ENCODE data around the gene MRPS25. TPM values are rescaled to one million over a fixed set of nuclear protein-coding genes. Genes with fewer than 3 reads are reported as not detected.
A peak's percentile ranks its signal among the peaks of the same experiment; 100 is the strongest.

Gene MRPS25
- total and polyA plus RNA-seq, 4 donors = 12.6 to 55.1 (median 42.9) TPM

- TF ChIP-seq FOXA2 (IDR thresholded peaks at IDR 0.05) = no peak
Observed at GRCh38 chr3:15064299-15064834, 748 bp downstream of the MRPS25 start (continued).

GRCh38 chr3:15063656-15064286 is 1.3 kb downstream of the MRPS25 start:
- H3K27me3 ChIP-seq (ENCODE audit: control insufficient read depth in 4 of 4, insufficient read depth in 4 of 4, low read length in 3 of 4) = no peaks in the 10 kb centered on the region

More at GRCh38 chr3:15063656-15064286, 1.3 kb downstream of the MRPS25 start:
- Histone ChIP-seq H3K4me1 (ENCODE audit: control insufficient read depth in 4 of 4, insufficient read depth in 4 of 4, low read length in 3 of 4) (peaks cover 3 to 16% (median 15%) of the 10 kb centered on the region in 4 donors), H3K27ac (ENCODE audit: low read depth in 1 of 2, low read length in 2 of 2) (peak overlapping the region; percentile 92 to 98), H3K4me3 (ENCODE audit: low read depth in 1 of 3, low read length in 3 of 3) (peak overlapping the region; percentile 74 to 98 (median 92)), H3K9ac (ENCODE audit: low read depth in 1 of 2, low read length in 2 of 2) (peak overlapping the region in 1 of 2 donors; percentile 93), H3K36me3 (ENCODE audit: control insufficient read depth in 4 of 4, insufficient read depth in 3 of 4, low read depth in 1 of 4, low read length in 3 of 4) (peaks cover 0 to 6% (median 5%) of the 10 kb centered on the region in 4 donors), H3K9me3 (ENCODE audit: control insufficient read depth in 4 of 4, low read length in 3 of 4) (no peaks in the 10 kb centered on the region)
- WGBS = 90% methylated on average over 13 of the region's 13 CpGs
- no peak for DNase-seq (ENCODE audit: low spot score)
- TF ChIP-seq NR2F2 (IDR thresholded peaks at IDR 0.05) (no peak), MAX (IDR thresholded peaks at IDR 0.05) (no peak), HNF4G (IDR thresholded peaks at IDR 0.05) (no peak), SP1 (IDR thresholded peaks at IDR 0.05) (no peak), REST (IDR thresholded peaks at IDR 0.05) (no peak), EGR1 (IDR thresholded peaks at IDR 0.05; ENCODE audit: low read depth in 2 of 2) (no peak), YY1 (IDR thresholded peaks at IDR 0.05) (no peak), FOXA2 (IDR thresholded peaks at IDR 0.05) (no peak), CTCF (IDR thresholded peaks at IDR 0.05; ENCODE audit: low read depth, low read length, missing input control) (no peak), RXRA (IDR thresholded peaks at IDR 0.05) (no peak), JUND (IDR thresholded peaks at IDR 0.05) (no peak), HNF4A (conservative IDR thresholded peaks at IDR 0.05) (no peak), ZBTB33 (IDR thresholded peaks at IDR 0.05) (no peak), ATF3 (IDR thresholded peaks at IDR 0.05) (no peak), FOXA1 (IDR thresholded peaks at IDR 0.05) (no peak)

Data from liver (tissue), 9 donors.